Hepatocyte (in vitro differentiated cells): ENCODE data around the gene VCX2.

Source experiments
- CTCF ChIP-seq: fragments of 200-600 bp; sonication (generic); IDR thresholded peaks from 2 replicates; pipeline ENCODE4 v1.5.1; 2016; ENCODE audit warnings: antibody characterized with exemption, mild to moderate bottlenecking; ENCODE audit not compliant: poor library complexity
- EZH2 ChIP-seq: fragments of 200-600 bp; sonication (generic); IDR thresholded peaks from 2 replicates; pipeline ENCODE4 v1.6.1; 2016; ENCODE audit warnings: antibody characterized with exemption, mild to moderate bottlenecking, borderline replicate concordance

GRCh38 chrX:8183346-8183745, 12.3 kb upstream of the VCX2 start:
- TF ChIP-seq CTCF, result no peak
- TF ChIP-seq EZH2, result no peak
